GM23338 (cell line): ENCODE results near the gene CCDC24. TPM values are rescaled to one million over a fixed set of nuclear protein-coding genes. Genes with fewer than 3 reads are reported as not detected.

Experiments used
- ATAC-seq: fragments of 200-7000 bp; cut with Tn5 transposase; 3 replicates; pipeline ENCODE4 v1.9.1; 2020
- DNase-seq: peaks from one replicate; pipeline ENCODE4 v3.0.0-alpha.2; 2015; ENCODE audit warnings: low spot score
- H2AFZ ChIP-seq: fragments of 200-600 bp; sonication (generic); 2 replicates; pipeline ENCODE4 v1.8.0; 2016; ENCODE audit warnings: antibody characterized with exemption, mild to moderate bottlenecking, moderate library complexity
- H3F3A ChIP-seq: fragments of 200-600 bp; sonication (generic); replicated peaks from 2 replicates; pipeline ENCODE4 v1.8.0; 2017; ENCODE audit warnings: antibody characterized with exemption, mixed run types, low read depth
- H3K27ac ChIP-seq: fragments of 200-600 bp; sonication (generic); 2 replicates; pipeline ENCODE4 v1.6.1; 2016; ENCODE audit warnings: low read depth
- H3K27me3 ChIP-seq: fragments of 200-600 bp; sonication (generic); 2 replicates; pipeline ENCODE4 v1.8.0; 2016; ENCODE audit warnings: mild to moderate bottlenecking, mixed run types, moderate library complexity; ENCODE audit not compliant: insufficient read depth
- H3K36me3 ChIP-seq: fragments of 200-600 bp; sonication (generic); 2 replicates; pipeline ENCODE4 v1.8.0; 2016; ENCODE audit warnings: mild to moderate bottlenecking; ENCODE audit not compliant: insufficient read depth
- H3K4me1 ChIP-seq: fragments of 200-600 bp; sonication (generic); 2 replicates; pipeline ENCODE4 v1.8.0; 2016; ENCODE audit warnings: mild to moderate bottlenecking, moderate library complexity; ENCODE audit not compliant: insufficient read depth
- H3K4me2 ChIP-seq: fragments of 200-600 bp; sonication (generic); 2 replicates; pipeline ENCODE4 v1.7.1; 2017; ENCODE audit warnings: mixed run types
- H3K4me3 ChIP-seq: fragments of 200-600 bp; sonication (generic); 2 replicates; pipeline ENCODE4 v1.6.1; 2016; ENCODE audit warnings: mixed run types
- H3K79me2 ChIP-seq: fragments of 200-600 bp; sonication (generic); replicated peaks from 2 replicates; pipeline ENCODE4 v1.8.0; 2017; ENCODE audit warnings: mild to moderate bottlenecking; ENCODE audit not compliant: insufficient read depth
- H3K9me2 ChIP-seq: fragments of 200-600 bp; sonication (generic); 2 replicates; pipeline ENCODE4 v1.8.0; 2017; ENCODE audit not compliant: insufficient read depth
- H4K20me1 ChIP-seq: fragments of 200-600 bp; sonication (generic); replicated peaks from 2 replicates; pipeline ENCODE4 v1.8.0; 2017; ENCODE audit warnings: mild to moderate bottlenecking; ENCODE audit not compliant: insufficient read depth
- H3K27ac Mint-ChIP-seq: 2 replicates; pipeline ENCODE4 v1.8.0; 2020; ENCODE audit warnings: inconsistent platforms, mild to moderate bottlenecking, moderate library complexity, mixed read lengths
- H3K27me3 Mint-ChIP-seq: 3 replicates; pipeline ENCODE4 v1.8.0; 2022; ENCODE audit warnings: low read depth, mild to moderate bottlenecking, moderate library complexity, mixed read lengths, inconsistent platforms; ENCODE audit not compliant: insufficient read depth, poor library complexity
- H3K36me3 Mint-ChIP-seq: 3 replicates; pipeline ENCODE4 v1.8.0; 2021; ENCODE audit warnings: low read depth, mild to moderate bottlenecking, inconsistent platforms, moderate library complexity, mixed read lengths
- H3K4me1 Mint-ChIP-seq: 3 replicates; pipeline ENCODE4 v1.8.0; 2020; ENCODE audit warnings: mild to moderate bottlenecking, inconsistent platforms, mixed read lengths
- H3K4me3 Mint-ChIP-seq: 3 replicates; pipeline ENCODE4 v1.8.0; 2021; ENCODE audit warnings: moderate library complexity, mild to moderate bottlenecking, inconsistent platforms, mixed read lengths
- H3K9me3 Mint-ChIP-seq: 3 replicates; pipeline ENCODE4 v1.8.0; 2020; ENCODE audit warnings: moderate library complexity, mild to moderate bottlenecking, inconsistent platforms, mixed read lengths
- CREB1 ChIP-seq: fragments of 250-450 bp; sonication (Bioruptor Pico); IDR thresholded peaks from 2 replicates; pipeline ENCODE4 v1.5.0; 2020; ENCODE audit warnings: low read depth, mild to moderate bottlenecking, moderate library complexity
- ETS1 ChIP-seq: IDR thresholded peaks from 2 replicates; pipeline ENCODE4 v1.6.1; 2016; ENCODE audit warnings: antibody characterized with exemption
- JUNB ChIP-seq: IDR thresholded peaks from one replicate; pipeline ENCODE4 v1.6.1; 2016; ENCODE audit warnings: antibody characterized with exemption; ENCODE audit not compliant: unreplicated experiment
- NANOG ChIP-seq: IDR thresholded peaks from 2 replicates; pipeline ENCODE4 v1.6.1; 2016; ENCODE audit warnings: antibody characterized with exemption, borderline replicate concordance
- POLR2AphosphoS5 ChIP-seq: IDR thresholded peaks from 2 replicates; pipeline ENCODE4 v1.6.1; 2016; ENCODE audit warnings: antibody characterized with exemption, low read depth
- ZNF114 ChIP-seq: fragments of 250-450 bp; sonication (Bioruptor Pico); IDR thresholded peaks from 2 replicates; pipeline ENCODE4 v1.5.0; 2020; ENCODE audit warnings: mild to moderate bottlenecking, moderate library complexity
- long read RNA-seq: library from polyadenylated mRNA; unstranded; transcript quantifications from one replicate; pipeline ENCODE4 v2.0.0, GENCODE V29; 2020; ENCODE audit not compliant: unreplicated experiment
- polyA plus RNA-seq: library from polyadenylated mRNA; unstranded; fragments of >200 nt; fragmentation: Nextera tagmentation; extraction: Ambion mirVana; gene quantifications from 2 replicates; pipeline ENCODE4 v1.2.1, GENCODE V29; 2016
- total RNA-seq: library from RNA; depleted of rRNA; stranded (reverse); fragments of >200 nt; shearing (Covaris generic); gene quantifications from 2 replicates; pipeline ENCODE4 v1.2.3, GENCODE V29; 2014; rRNA removed
- TF ChIP-seq, protein P1 (sequence below): IDR thresholded peaks from one replicate; pipeline ENCODE4 v1.6.1; 2018; ENCODE audit warnings: antibody characterized with exemption; ENCODE audit not compliant: unreplicated experiment

CCDC24 gene
- 8.3 and 9.5 TPM in 2 replicates for total RNA-seq
- 13.4 and 17.2 TPM in 2 replicates for polyA plus RNA-seq
- long read RNA-seq, partial matches to known transcripts, result 1 of 11 reads
- long read RNA-seq, other reads (novel, unspliced or antisense), result 10 of 11 reads

DNA sequence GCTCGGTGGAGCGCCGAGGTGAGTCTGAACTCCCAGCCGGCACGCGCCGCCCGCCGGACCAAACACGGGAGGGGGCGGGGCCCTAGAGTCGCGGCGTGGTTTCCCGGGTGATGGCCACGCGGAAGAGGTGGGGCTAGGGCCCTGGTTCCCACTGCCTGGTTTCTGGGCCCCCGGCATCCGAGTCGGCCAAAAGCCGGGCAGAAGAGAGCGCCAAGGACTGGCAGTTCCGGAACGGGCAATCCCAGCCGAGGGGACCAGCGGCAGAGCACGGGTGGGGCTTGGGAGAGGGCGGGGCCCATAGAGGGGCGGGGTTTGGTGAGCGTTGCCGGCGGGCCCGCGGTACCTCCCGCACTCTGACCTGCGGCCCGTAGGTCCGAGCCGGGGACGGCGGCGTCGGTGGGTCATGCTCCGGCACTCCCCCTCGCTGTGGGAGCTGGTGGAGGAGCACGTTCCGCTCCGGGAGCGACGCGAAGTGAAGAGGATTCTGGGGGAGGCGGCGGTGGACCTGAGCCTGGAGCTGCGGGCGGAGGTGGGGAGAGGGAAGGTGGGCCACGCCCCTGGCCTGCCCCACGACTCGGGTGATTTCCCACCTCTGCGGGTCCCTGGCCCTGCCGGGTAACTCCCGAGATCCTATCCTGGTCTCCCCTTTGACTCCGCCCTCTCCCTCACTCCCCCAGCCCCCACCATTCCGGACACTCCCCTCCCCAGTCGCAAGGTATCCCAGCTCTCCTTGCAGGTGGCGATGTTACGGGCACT is at the start of gene CCDC24:
Gene CCDC24, plus strand, starts transcription at position 124 of the 756 bp plus-strand sequence. Its CDS starts 280 bp downstream, at position 404.
- H3K36me3 ChIP-seq, result no peaks in the 10 kb centered on the region
- peak within 1 kb of the TSS; percentile 72; the same call in 1 of the 2 replicates for H3K27ac ChIP-seq
- H3K79me2 ChIP-seq, result no peaks in the 10 kb centered on the region
- H2AFZ ChIP-seq, result peak within 1 kb of the TSS; percentile 96
- DNase-seq, result peak; percentile 85
- ATAC-seq, result peak; percentile 71
- peaks cover 10% of the 10 kb centered on the region for H3K4me1 ChIP-seq
- peaks cover 11% of the 10 kb centered on the region; the same call in 1 of the 2 replicates for H3K27me3 ChIP-seq
- H3K4me1 Mint-ChIP-seq, result peaks cover 21% of the 10 kb centered on the region
- no peaks in the 10 kb centered on the region for H3K9me3 Mint-ChIP-seq
- H3K4me3 ChIP-seq, result peak within 1 kb of the TSS; percentile 82
- no peaks in the 10 kb centered on the region; the same call in 2 of the 3 replicates for H3K36me3 Mint-ChIP-seq
- H3K4me3 Mint-ChIP-seq, result peak within 1 kb of the TSS; percentile 87
- peak within 1 kb of the TSS; percentile 74 for H3K27ac Mint-ChIP-seq
- H3K9me2 ChIP-seq, result no peaks in the 10 kb centered on the region
- no peaks in the 10 kb centered on the region for H4K20me1 ChIP-seq
- peak within 1 kb of the TSS; percentile 97 for H3K4me2 ChIP-seq
- TF ChIP-seq ZNF114 (CRISPR knock-in tag) (no peak), NANOG (0 out of 2 replicates have a peak, but pooled peaks have one; percentile 18), ETS1 (peak; percentile 33; the same call in 1 of the 2 replicates), JUNB (no peak), CREB1 (CRISPR knock-in tag) (0 out of 2 replicates have a peak, but pooled peaks have one; percentile 29)
- H3K27me3 Mint-ChIP-seq, result peaks cover 43% of the 10 kb centered on the region
- H3F3A ChIP-seq, result peaks cover 21% of the 10 kb centered on the region

- no peaks in the 10 kb centered on the region for H3K27me3 ChIP-seq
- no peak for TF ChIP-seq ZNF114 (CRISPR knock-in tag)
- no peak overlapping the region for H3K4me2 ChIP-seq
- no peaks in the 10 kb centered on the region for H3K36me3 ChIP-seq
- DNase-seq (no peak), ATAC-seq (no peak)
- no peak overlapping the region for H3K27ac Mint-ChIP-seq
- 0 out of 2 replicates have a peak, but pooled peaks cover 3% of the 10 kb centered on the region for H3K79me2 ChIP-seq
- peaks cover 19% of the 10 kb centered on the region for H3K4me1 ChIP-seq
- H3K4me1 Mint-ChIP-seq, result peaks cover 45% of the 10 kb centered on the region
- H3K4me3 Mint-ChIP-seq, result no peak overlapping the region
- H4K20me1 ChIP-seq, result peaks cover 11% of the 10 kb centered on the region
- peaks cover 4% of the 10 kb centered on the region; the same call in 1 of the 3 replicates for H3K36me3 Mint-ChIP-seq
- H3K27me3 Mint-ChIP-seq, result peaks cover 11% of the 10 kb centered on the region
- no peak overlapping the region for H3K4me3 ChIP-seq
- no peaks in the 10 kb centered on the region for H3K9me3 Mint-ChIP-seq
- peaks cover 21% of the 10 kb centered on the region for H3F3A ChIP-seq
- H2AFZ ChIP-seq, result no peak overlapping the region
- H3K27ac ChIP-seq, result no peak overlapping the region
- H3K9me2 ChIP-seq, result no peaks in the 10 kb centered on the region
Measured at GRCh38 chr1:43942411-43942810, 49.0 kb upstream of the CCDC24 start.

DNA sequence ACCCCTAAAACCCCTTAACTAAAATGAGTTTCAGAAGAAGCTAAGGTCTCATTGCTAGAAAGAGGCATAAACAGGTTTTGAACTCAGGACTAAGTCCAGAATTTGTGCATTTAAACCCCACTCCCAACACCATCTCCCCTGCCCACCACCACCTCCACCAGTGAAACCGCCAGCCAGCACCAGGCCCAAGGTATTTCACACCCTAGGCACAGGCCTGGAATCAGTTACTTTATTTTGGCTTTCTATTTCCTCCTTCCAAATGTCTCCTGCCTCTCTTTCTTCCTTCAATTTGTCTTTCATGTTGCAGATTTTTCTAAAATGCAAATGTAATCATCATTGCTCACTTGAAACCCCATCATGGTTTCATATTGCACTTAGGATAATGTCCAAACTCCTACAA is 46.5 kb upstream of the CCDC24 start:
- Mint-ChIP-seq H3K4me3 (no peak overlapping the region), H3K4me1 (peaks cover 35% of the 10 kb centered on the region), H3K9me3 (no peaks in the 10 kb centered on the region), H3K27ac (no peak overlapping the region), H3K27me3 (peaks cover 4% of the 10 kb centered on the region), H3K36me3 (no peaks in the 10 kb centered on the region; the same call in 2 of the 3 replicates)
- no peaks in the 10 kb centered on the region for H4K20me1 ChIP-seq
- no peak for ATAC-seq
- H3K27ac ChIP-seq, result no peak overlapping the region
- no peaks in the 10 kb centered on the region for H3K9me2 ChIP-seq
- no peaks in the 10 kb centered on the region for H3K36me3 ChIP-seq
- no peaks in the 10 kb centered on the region; the same call in 1 of the 2 replicates for H3K79me2 ChIP-seq
- 0 out of 2 replicates have a peak, but pooled peaks cover 7% of the 10 kb centered on the region for H3F3A ChIP-seq
- peaks cover 5% of the 10 kb centered on the region for H3K4me1 ChIP-seq
- no peaks in the 10 kb centered on the region for H3K27me3 ChIP-seq
- no peak overlapping the region for H3K4me3 ChIP-seq
- H2AFZ ChIP-seq, result no peak overlapping the region
- DNase-seq, result no peak
- no peak overlapping the region for H3K4me2 ChIP-seq
- no peak for TF ChIP-seq ZNF114 (CRISPR knock-in tag)
- TF ChIP-seq POLR2AphosphoS5, result no peak
- TF ChIP-seq NANOG, result no peak
- no peak for TF ChIP-seq CREB1 (CRISPR knock-in tag)
- TF ChIP-seq, protein P1, sequence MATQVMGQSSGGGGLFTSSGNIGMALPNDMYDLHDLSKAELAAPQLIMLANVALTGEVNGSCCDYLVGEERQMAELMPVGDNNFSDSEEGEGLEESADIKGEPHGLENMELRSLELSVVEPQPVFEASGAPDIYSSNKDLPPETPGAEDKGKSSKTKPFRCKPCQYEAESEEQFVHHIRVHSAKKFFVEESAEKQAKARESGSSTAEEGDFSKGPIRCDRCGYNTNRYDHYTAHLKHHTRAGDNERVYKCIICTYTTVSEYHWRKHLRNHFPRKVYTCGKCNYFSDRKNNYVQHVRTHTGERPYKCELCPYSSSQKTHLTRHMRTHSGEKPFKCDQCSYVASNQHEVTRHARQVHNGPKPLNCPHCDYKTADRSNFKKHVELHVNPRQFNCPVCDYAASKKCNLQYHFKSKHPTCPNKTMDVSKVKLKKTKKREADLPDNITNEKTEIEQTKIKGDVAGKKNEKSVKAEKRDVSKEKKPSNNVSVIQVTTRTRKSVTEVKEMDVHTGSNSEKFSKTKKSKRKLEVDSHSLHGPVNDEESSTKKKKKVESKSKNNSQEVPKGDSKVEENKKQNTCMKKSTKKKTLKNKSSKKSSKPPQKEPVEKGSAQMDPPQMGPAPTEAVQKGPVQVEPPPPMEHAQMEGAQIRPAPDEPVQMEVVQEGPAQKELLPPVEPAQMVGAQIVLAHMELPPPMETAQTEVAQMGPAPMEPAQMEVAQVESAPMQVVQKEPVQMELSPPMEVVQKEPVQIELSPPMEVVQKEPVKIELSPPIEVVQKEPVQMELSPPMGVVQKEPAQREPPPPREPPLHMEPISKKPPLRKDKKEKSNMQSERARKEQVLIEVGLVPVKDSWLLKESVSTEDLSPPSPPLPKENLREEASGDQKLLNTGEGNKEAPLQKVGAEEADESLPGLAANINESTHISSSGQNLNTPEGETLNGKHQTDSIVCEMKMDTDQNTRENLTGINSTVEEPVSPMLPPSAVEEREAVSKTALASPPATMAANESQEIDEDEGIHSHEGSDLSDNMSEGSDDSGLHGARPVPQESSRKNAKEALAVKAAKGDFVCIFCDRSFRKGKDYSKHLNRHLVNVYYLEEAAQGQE, result no peak
- TF ChIP-seq JUNB, result no peak
